ENCODE results near the gene RWDD2A. TPM values are rescaled to one million over a fixed set of nuclear protein-coding genes. Genes with fewer than 3 reads are reported as not detected.

RWDD2A gene
- 5.0 and 5.7 TPM in 2 replicates for total RNA-seq

DNA sequence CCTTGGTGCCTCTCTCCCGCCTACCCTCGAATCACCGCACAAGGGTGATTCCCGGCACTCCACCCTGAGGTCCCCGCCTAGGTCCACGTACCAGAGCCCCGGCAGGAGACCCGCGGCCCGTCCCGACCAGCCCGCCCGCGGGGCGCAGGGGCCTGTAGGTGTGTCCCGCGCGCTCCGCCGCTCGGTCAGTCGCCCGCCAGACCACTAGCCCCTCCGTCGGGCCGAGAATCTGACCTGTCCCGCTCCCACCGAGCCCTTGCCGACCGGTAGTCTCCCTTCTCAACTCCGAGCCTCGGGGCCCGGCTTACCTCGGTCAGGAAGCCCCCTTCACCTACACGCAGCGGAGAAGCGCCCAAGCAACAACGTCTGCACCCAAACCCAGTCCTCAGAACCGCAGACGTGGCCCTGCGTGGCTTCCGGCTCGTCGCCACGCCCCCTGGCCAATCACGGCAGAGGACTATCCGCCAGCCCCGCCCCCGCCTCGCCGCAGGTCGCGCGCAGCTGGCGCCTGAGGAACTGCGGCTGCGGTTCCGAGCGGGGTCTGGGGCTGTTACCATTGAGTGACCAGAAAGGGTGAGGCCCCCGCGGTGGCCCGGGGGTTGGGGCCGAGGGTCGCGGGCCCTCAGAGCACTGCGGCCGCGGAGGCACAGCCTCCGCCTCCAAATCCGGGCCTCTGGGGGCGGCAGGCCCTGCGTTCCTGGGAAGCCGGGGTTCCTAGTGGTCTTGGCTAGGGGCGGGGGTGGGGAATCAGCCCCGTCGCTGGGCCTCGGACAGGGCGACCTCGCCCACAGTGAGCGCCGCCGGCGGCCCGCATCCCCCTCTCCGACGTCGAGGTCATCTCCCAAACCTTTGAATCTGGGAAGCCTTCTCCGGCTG lies at the start of gene RWDD2A, which contains the start of gene PGM3:
RWDD2A (plus strand) TSS at position 487 of the 876 bp plus-strand sequence. CDS start 1,095 bp downstream, outside the sequence.
PGM3 (minus strand) TSS at position 395 of the 876 bp plus-strand sequence. CDS start 2,253 bp downstream, outside the sequence.

Other genes with a start within 250 kb of the RWDD2A start
- 4.0 and 4.2 TPM in 2 replicates for gene UBE3D, start 127.5 kb upstream of the RWDD2A start, total RNA-seq
- gene DOP1A, start 125.7 kb upstream of the RWDD2A start, total RNA-seq, result 30.6 and 36.1 TPM in 2 replicates
- gene PGM3, start 92 bp upstream of the RWDD2A start, total RNA-seq, result 109 and 120 TPM in 2 replicates
- 8.3 and 20.3 TPM in 2 replicates for gene ME1, start 237.7 kb downstream of the RWDD2A start, total RNA-seq

Measured in aortic smooth muscle cell (primary cell).